Hepatocyte (in vitro differentiated cells): ENCODE results near the gene MAPK1. TPM values are rescaled to one million over a fixed set of nuclear protein-coding genes. Genes with fewer than 3 reads are reported as not detected.

Experiments
- DNase-seq: peaks from one replicate; pipeline ENCODE4 v3.0.0-alpha.2; 2016; ENCODE audit warnings: low spot score
- H2AFZ ChIP-seq: fragments of 200-600 bp; sonication (generic); 2 replicates; pipeline ENCODE4 v1.6.0; 2016; ENCODE audit warnings: antibody characterized with exemption, mild to moderate bottlenecking
- H3K27ac ChIP-seq: fragments of 200-600 bp; sonication (generic); 2 replicates; pipeline ENCODE4 v1.5.1; 2016; ENCODE audit warnings: mild to moderate bottlenecking
- H3K27me3 ChIP-seq: fragments of 200-600 bp; sonication (generic); 2 replicates; pipeline ENCODE4 v1.6.1; 2016
- H3K36me3 ChIP-seq: fragments of 200-600 bp; sonication (generic); replicated peaks from 2 replicates; pipeline ENCODE4 v1.5.1; 2016; ENCODE audit warnings: low read depth; ENCODE audit not compliant: insufficient read depth
- H3K4me1 ChIP-seq: fragments of 200-600 bp; sonication (generic); 2 replicates; pipeline ENCODE4 v1.5.1; 2016; ENCODE audit warnings: mild to moderate bottlenecking, moderate library complexity; ENCODE audit not compliant: insufficient read depth
- H3K4me2 ChIP-seq: fragments of 200-600 bp; sonication (generic); 2 replicates; pipeline ENCODE4 v1.6.0; 2016
- H3K4me3 ChIP-seq: fragments of 200-600 bp; sonication (generic); 2 replicates; pipeline ENCODE4 v1.5.1; 2016; ENCODE audit warnings: mild to moderate bottlenecking
- H3K79me2 ChIP-seq: fragments of 200-600 bp; sonication (generic); 2 replicates; pipeline ENCODE4 v1.6.0; 2017; ENCODE audit warnings: mild to moderate bottlenecking
- H3K9me2 ChIP-seq: fragments of 200-600 bp; sonication (generic); replicated peaks from 2 replicates; pipeline ENCODE4 v1.6.0; 2017; ENCODE audit warnings: mild to moderate bottlenecking; ENCODE audit not compliant: insufficient read depth
- H3K9me3 ChIP-seq: fragments of 200-600 bp; sonication (generic); 2 replicates; pipeline ENCODE4 v1.5.1; 2016; ENCODE audit warnings: low read depth, mild to moderate bottlenecking
- H4K20me1 ChIP-seq: fragments of 200-600 bp; sonication (generic); 2 replicates; pipeline ENCODE4 v1.6.0; 2016; ENCODE audit warnings: mild to moderate bottlenecking; ENCODE audit not compliant: insufficient read depth, poor library complexity, severe bottlenecking
- CTCF ChIP-seq: fragments of 200-600 bp; sonication (generic); IDR thresholded peaks from 2 replicates; pipeline ENCODE4 v1.5.1; 2016; ENCODE audit warnings: antibody characterized with exemption, mild to moderate bottlenecking; ENCODE audit not compliant: poor library complexity
- EZH2 ChIP-seq: fragments of 200-600 bp; sonication (generic); IDR thresholded peaks from 2 replicates; pipeline ENCODE4 v1.6.1; 2016; ENCODE audit warnings: antibody characterized with exemption, mild to moderate bottlenecking, borderline replicate concordance
- EZH2phosphoT487 ChIP-seq: fragments of 200-600 bp; sonication (generic); IDR thresholded peaks from one replicate; pipeline ENCODE4 v1.6.1; 2018; ENCODE audit warnings: antibody characterized with exemption, mild to moderate bottlenecking, low read depth, moderate library complexity; ENCODE audit not compliant: unreplicated experiment, severe bottlenecking
- WGBS: methylation state at CpG from one replicate; pipeline ENCODE4 v1.1.6; 2016; ENCODE audit warnings: low lambda C conversion rate; ENCODE audit errors: missing lambda C conversion rate; 5-methylcytosine and 5-hydroxymethylcytosine counted together
- polyA plus RNA-seq: library from polyadenylated mRNA; unstranded; fragments of >200 nt; fragmentation: Nextera tagmentation; extraction: Ambion mirVana; gene quantifications from 2 replicates; pipeline ENCODE4 v1.2.1, GENCODE V29; 2016
- total RNA-seq: library from RNA; depleted of rRNA; stranded (reverse); fragments of >200 nt; gene quantifications from 2 replicates; pipeline ENCODE4 v1.2.3, GENCODE V29; 2014

The MAPK1 gene
- total and polyA plus RNA-seq, 2 experiments from 2014 or later, result 52.2 to 74.5 TPM

- no peak overlapping the region for H2AFZ ChIP-seq
- H3K4me2 ChIP-seq, result peak overlapping the region; percentile 56
- H3K27me3 ChIP-seq, result no peaks in the 10 kb centered on the region
- 94% methylated on average over 8 of the region's 8 CpGs for WGBS
- H3K4me1 ChIP-seq, result peaks cover 43% of the 10 kb centered on the region
- H3K9me3 ChIP-seq, result no peaks in the 10 kb centered on the region
- H3K27ac ChIP-seq, result peak overlapping the region; percentile 63
- TF ChIP-seq CTCF (no peak), EZH2phosphoT487 (no peak), EZH2 (no peak)
- H3K4me3 ChIP-seq, result no peak overlapping the region
- no peaks in the 10 kb centered on the region for H3K9me2 ChIP-seq
- peaks cover 97% of the 10 kb centered on the region for H4K20me1 ChIP-seq
- DNase-seq, result no peak
- no peaks in the 10 kb centered on the region for H3K36me3 ChIP-seq
- peaks cover 100% of the 10 kb centered on the region for H3K79me2 ChIP-seq
Measured at GRCh38 chr22:21856868-21857267, 10.6 kb downstream of the MAPK1 start.

GRCh38 chr22:21856197-21856596 is 11.2 kb downstream of the MAPK1 start:
- Histone ChIP-seq H4K20me1 (peaks cover 96% of the 10 kb centered on the region), H2AFZ (no peak overlapping the region), H3K4me2 (no peak overlapping the region), H3K79me2 (peaks cover 100% of the 10 kb centered on the region), H3K4me1 (peaks cover 37% of the 10 kb centered on the region), H3K36me3 (no peaks in the 10 kb centered on the region), H3K9me3 (no peaks in the 10 kb centered on the region), H3K9me2 (no peaks in the 10 kb centered on the region), H3K27me3 (no peaks in the 10 kb centered on the region), H3K27ac (no peak overlapping the region), H3K4me3 (no peak overlapping the region)
- TF ChIP-seq CTCF (no peak), EZH2phosphoT487 (no peak), EZH2 (no peak)
- WGBS, result 94% methylated on average over 10 of the region's 10 CpGs
- DNase-seq, result no peak

- no peak for DNase-seq
- H3K4me1 ChIP-seq, result peaks cover 32% of the 10 kb centered on the region
- no peak overlapping the region for H3K27ac ChIP-seq
- H2AFZ ChIP-seq, result no peak overlapping the region
- no peaks in the 10 kb centered on the region for H3K9me3 ChIP-seq
- no peaks in the 10 kb centered on the region for H3K27me3 ChIP-seq
- 89% methylated on average over 6 of the region's 6 CpGs for WGBS
- H3K79me2 ChIP-seq, result peaks cover 100% of the 10 kb centered on the region
- H4K20me1 ChIP-seq, result peaks cover 96% of the 10 kb centered on the region
- no peak overlapping the region for H3K4me3 ChIP-seq
- H3K36me3 ChIP-seq, result no peaks in the 10 kb centered on the region
- H3K4me2 ChIP-seq, result no peak overlapping the region
- no peak for TF ChIP-seq EZH2
- TF ChIP-seq CTCF, result no peak
- no peak for TF ChIP-seq EZH2phosphoT487
- no peaks in the 10 kb centered on the region for H3K9me2 ChIP-seq
Measured at GRCh38 chr22:21855676-21856075, 11.8 kb downstream of the MAPK1 start.

GRCh38 chr22:21850660-21851059 is 16.8 kb downstream of the MAPK1 start:
- Histone ChIP-seq H2AFZ (no peak overlapping the region), H3K9me3 (no peaks in the 10 kb centered on the region), H3K4me2 (no peak overlapping the region), H3K79me2 (peaks cover 100% of the 10 kb centered on the region), H3K4me3 (no peak overlapping the region), H3K9me2 (no peaks in the 10 kb centered on the region), H4K20me1 (peaks cover 81% of the 10 kb centered on the region), H3K4me1 (no peaks in the 10 kb centered on the region), H3K36me3 (no peaks in the 10 kb centered on the region), H3K27ac (no peak overlapping the region), H3K27me3 (no peaks in the 10 kb centered on the region)
- TF ChIP-seq EZH2phosphoT487 (no peak), EZH2 (no peak), CTCF (no peak)
- DNase-seq, result no peak
